ENCODE measurements around the gene MTFP1. TPM values are rescaled to one million over a fixed set of nuclear protein-coding genes. Genes with fewer than 3 reads are reported as not detected.

Gene MTFP1
- total and polyA plus RNA-seq, 9 of the 15 experiments (the other 6 are each of a cell fraction or from before 2014, with no cell fraction given): 10.7 to 52.0 (median 30.1) TPM

DNA sequence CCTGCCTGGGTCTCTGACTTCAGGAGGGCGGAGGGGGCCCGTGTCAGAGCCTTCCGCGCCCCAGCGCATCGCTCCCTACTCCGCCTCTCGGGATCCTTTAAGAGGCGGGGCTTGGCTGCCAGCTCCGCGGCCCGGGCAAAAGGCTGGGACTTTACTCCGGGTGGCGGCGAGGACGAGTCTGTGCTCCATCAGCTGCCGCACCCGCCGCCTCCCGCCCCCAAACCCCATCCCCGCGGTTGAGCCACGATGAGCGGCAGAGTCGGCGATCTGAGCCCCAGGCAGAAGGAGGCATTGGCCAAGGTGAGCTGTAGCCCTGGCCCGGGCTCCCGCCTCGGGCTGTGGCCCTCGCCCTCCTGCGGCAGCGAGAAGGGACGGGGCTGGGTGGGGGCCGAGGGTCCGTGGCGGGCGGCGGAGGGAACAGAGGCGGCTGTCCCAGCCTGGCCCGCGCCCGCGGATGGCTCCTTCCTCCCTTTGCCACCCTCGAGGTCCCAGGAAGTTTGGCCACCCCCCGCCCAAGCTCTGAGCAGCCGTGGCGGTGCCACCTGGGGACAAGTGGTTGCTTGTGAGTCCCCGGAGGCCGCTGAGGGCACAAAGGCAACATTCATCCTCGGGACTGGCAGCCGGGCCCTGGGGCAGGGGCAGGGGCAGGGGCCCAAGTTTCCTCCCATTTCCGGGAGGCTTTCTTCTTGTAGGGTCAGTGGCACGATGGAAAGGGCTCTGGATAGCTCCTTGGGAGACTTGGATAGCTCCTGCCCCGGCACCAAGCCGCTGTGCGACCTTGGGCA lies 28.5 kb upstream of the MTFP1 start, which contains the start of gene SEC14L2 (continued):
- TF ChIP-seq, protein P1, sequence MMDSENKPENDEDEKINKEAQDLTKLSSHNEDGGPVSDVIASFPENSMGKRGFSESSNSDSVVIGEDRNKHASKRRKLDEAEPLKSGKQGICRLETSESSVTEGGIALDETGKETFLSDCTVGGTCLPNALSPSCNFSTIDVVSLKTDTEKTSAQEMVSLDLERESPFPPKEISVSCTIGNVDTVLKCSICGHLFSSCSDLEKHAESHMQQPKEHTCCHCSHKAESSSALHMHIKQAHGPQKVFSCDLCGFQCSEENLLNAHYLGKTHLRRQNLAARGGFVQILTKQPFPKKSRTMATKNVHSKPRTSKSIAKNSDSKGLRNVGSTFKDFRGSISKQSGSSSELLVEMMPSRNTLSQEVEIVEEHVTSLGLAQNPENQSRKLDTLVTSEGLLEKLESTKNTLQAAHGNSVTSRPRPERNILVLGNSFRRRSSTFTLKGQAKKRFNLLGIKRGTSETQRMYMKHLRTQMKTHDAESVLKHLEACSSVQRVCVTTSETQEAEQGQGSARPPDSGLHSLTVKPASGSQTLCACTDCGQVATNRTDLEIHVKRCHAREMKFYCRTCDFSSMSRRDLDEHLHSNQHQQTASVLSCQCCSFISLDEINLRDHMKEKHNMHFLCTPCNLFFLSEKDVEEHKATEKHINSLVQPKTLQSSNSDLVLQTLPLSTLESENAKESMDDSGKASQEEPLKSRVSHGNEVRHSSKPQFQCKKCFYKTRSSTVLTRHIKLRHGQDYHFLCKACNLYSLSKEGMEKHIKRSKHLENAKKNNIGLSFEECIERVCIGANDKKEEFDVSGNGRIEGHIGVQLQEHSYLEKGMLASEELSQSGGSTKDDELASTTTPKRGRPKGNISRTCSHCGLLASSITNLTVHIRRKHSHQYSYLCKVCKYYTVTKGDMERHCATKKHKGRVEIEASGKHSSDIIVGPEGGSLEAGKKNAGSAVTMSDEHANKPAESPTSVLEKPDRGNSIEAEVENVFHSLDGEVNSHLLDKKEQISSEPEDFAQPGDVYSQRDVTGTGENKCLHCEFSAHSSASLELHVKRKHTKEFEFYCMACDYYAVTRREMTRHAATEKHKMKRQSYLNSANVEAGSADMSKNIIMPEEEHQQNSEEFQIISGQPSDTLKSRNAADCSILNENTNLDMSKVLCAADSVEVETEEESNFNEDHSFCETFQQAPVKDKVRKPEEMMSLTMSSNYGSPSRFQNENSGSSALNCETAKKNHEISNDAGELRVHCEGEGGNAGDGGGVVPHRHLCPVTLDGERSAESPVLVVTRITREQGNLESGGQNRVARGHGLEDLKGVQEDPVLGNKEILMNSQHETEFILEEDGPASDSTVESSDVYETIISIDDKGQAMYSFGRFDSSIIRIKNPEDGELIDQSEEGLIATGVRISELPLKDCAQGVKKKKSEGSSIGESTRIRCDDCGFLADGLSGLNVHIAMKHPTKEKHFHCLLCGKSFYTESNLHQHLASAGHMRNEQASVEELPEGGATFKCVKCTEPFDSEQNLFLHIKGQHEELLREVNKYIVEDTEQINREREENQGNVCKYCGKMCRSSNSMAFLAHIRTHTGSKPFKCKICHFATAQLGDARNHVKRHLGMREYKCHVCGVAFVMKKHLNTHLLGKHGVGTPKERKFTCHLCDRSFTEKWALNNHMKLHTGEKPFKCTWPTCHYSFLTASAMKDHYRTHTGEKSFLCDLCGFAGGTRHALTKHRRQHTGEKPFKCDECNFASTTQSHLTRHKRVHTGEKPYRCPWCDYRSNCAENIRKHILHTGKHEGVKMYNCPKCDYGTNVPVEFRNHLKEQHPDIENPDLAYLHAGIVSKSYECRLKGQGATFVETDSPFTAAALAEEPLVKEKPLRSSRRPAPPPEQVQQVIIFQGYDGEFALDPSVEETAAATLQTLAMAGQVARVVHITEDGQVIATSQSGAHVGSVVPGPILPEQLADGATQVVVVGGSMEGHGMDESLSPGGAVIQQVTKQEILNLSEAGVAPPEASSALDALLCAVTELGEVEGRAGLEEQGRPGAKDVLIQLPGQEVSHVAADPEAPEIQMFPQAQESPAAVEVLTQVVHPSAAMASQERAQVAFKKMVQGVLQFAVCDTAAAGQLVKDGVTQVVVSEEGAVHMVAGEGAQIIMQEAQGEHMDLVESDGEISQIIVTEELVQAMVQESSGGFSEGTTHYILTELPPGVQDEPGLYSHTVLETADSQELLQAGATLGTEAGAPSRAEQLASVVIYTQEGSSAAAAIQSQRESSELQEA (IDR thresholded peaks at IDR 0.05; ENCODE audit: low read depth): no peak
- TF ChIP-seq SMARCA5 (IDR thresholded peaks at IDR 0.05): no peak
- no peak for TF ChIP-seq RAD51 (IDR thresholded peaks at IDR 0.05; ENCODE audit: borderline replicate concordance, low read depth)
- TF ChIP-seq, protein P2, sequence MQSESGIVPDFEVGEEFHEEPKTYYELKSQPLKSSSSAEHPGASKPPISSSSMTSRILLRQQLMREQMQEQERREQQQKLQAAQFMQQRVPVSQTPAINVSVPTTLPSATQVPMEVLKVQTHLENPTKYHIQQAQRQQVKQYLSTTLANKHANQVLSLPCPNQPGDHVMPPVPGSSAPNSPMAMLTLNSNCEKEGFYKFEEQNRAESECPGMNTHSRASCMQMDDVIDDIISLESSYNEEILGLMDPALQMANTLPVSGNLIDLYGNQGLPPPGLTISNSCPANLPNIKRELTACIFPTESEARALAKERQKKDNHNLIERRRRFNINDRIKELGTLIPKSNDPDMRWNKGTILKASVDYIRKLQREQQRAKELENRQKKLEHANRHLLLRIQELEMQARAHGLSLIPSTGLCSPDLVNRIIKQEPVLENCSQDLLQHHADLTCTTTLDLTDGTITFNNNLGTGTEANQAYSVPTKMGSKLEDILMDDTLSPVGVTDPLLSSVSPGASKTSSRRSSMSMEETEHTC (IDR thresholded peaks at IDR 0.05): no peak
- no peak for TF ChIP-seq ZC3H11A (IDR thresholded peaks at IDR 0.05; ENCODE audit: low read depth, low read length)
